Effector memory CD8-positive, alpha-beta T cell (primary cell): Measurements from ENCODE around the gene TSC22D3.

Experiments
- ATAC-seq: fragments of 150-1000 bp; cut with Tn5 transposase; replicated peaks from 2 replicates; pipeline ENCODE4 v1.10.0; 2021; ENCODE audit warnings: mild to moderate bottlenecking, moderate library complexity
- DNase-seq, 3 experiments: peaks; one replicate each; pipeline ENCODE4 v3.0.0; 2021
- H3K27ac Mint-ChIP-seq, 2 donors: one replicate each; pipeline ENCODE4 v1.8.0; 2022; ENCODE audit warnings: mild to moderate bottlenecking in 2 of 2, mixed read lengths in 2 of 2, moderate library complexity in 2 of 2
- H3K27me3 Mint-ChIP-seq, 2 donors: one replicate each; pipeline ENCODE4 v1.8.0; 2022; ENCODE audit warnings: mixed read lengths in 2 of 2
- H3K36me3 Mint-ChIP-seq: one replicate; pipeline ENCODE4 v1.8.0; 2022; ENCODE audit warnings: mild to moderate bottlenecking, moderate library complexity, mixed read lengths; ENCODE audit not compliant: insufficient read depth
- H3K4me1 Mint-ChIP-seq, 2 donors: one replicate each; pipeline ENCODE4 v1.8.0; 2022; ENCODE audit warnings: low read depth in 2 of 2, mixed read lengths in 2 of 2
- H3K4me3 Mint-ChIP-seq, 2 donors: one replicate each; pipeline ENCODE4 v1.8.0; 2022; ENCODE audit warnings: mild to moderate bottlenecking in 2 of 2, mixed read lengths in 2 of 2, moderate library complexity in 2 of 2
- H3K9me3 Mint-ChIP-seq, 2 donors: one replicate each; pipeline ENCODE4 v1.8.0; 2022; ENCODE audit warnings: mixed read lengths in 2 of 2

TSC22D3 gene

DNA sequence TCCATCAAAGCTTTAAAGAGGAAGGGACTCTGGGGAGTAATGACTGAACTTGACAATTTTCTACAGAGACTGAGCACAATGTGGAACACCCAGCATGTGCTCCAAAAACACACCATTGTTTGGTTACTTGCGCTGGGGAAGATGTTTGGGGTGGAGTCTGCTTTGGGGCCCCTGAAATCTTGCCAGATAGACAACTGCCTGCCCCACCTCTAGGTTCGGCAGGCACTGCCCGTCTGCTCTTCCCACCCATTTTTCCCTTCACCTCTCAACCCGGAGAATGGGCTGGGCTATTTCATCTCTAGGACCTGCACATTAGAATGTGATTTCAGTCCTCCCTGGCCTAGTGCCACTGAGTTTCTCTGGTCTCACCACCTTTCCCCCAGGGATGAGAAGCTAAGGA is 41.9 kb downstream of the TSC22D3 start:
- H3K36me3 Mint-ChIP-seq = no peaks in the 10 kb centered on the region
- no peak for ATAC-seq
- no peak overlapping the region for H3K27ac Mint-ChIP-seq
- DNase-seq = no peak
- H3K27me3 Mint-ChIP-seq = no peaks in the 10 kb centered on the region
- no peak overlapping the region for H3K4me3 Mint-ChIP-seq
- peaks cover 0 to 4% of the 10 kb centered on the region in 2 donors for H3K4me1 Mint-ChIP-seq
- H3K9me3 Mint-ChIP-seq = no peaks in the 10 kb centered on the region

DNA sequence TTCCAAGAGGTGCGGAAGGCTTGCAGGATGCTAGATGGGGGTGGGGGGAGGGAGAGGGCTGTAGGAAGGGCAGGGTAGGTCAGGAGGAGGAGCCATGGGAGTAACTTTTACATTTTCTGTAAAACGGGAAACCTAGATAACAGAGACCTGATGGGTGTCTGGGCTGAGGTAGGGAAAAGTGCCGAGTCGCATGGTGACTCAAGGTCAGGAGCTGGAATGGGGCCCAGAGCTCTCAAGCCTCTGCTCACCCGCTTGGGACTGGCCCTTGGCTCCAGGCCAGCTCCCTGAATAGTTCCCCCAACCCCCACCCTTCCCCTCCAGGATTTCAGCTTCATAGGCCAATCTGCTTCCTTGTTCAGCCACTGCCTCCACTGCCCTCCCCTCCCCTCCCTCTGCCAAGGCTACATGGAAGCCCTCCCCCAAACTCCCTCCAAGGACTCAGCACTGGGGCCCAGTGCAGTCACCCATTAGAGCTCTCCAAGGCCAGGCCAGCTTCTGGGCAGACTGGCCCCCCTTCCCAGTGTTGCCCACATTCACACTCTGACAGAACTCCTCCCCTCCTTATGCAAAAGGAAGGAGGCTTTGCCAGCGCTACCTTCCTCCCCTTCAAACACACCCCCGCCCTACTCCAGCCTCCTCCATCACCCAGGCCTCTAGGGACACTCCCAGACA is 43.6 kb downstream of the TSC22D3 start:
- Mint-ChIP-seq H3K9me3 (no peaks in the 10 kb centered on the region), H3K4me3 (no peak overlapping the region), H3K4me1 (peaks cover 0 to 4% of the 10 kb centered on the region in 2 donors), H3K27ac (peak overlapping the region in 1 of 2 donors; percentile 28), H3K36me3 (no peaks in the 10 kb centered on the region), H3K27me3 (no peaks in the 10 kb centered on the region)
- ATAC-seq (no peak), DNase-seq (no peak)

GRCh38 chrX:107730991-107731766 is 44.4 kb downstream of the TSC22D3 start:
- Mint-ChIP-seq H3K4me1 (peaks cover 0 to 4% of the 10 kb centered on the region in 2 donors), H3K36me3 (no peaks in the 10 kb centered on the region), H3K9me3 (no peaks in the 10 kb centered on the region), H3K27me3 (no peaks in the 10 kb centered on the region), H3K27ac (no peak overlapping the region), H3K4me3 (no peak overlapping the region)
- DNase-seq (no peak), ATAC-seq (no peak)

GRCh38 chrX:107730298-107730655 is 45.3 kb downstream of the TSC22D3 start:
- Mint-ChIP-seq H3K36me3 (no peaks in the 10 kb centered on the region), H3K4me1 (peaks cover 0 to 4% of the 10 kb centered on the region in 2 donors), H3K27me3 (no peaks in the 10 kb centered on the region), H3K4me3 (no peak overlapping the region), H3K9me3 (no peaks in the 10 kb centered on the region), H3K27ac (no peak overlapping the region)
- ATAC-seq (no peak), DNase-seq (no peak)

GRCh38 chrX:107729558-107730297 is 45.9 kb downstream of the TSC22D3 start:
- H3K27ac Mint-ChIP-seq = no peak overlapping the region
- H3K4me3 Mint-ChIP-seq = no peak overlapping the region
- H3K36me3 Mint-ChIP-seq = no peaks in the 10 kb centered on the region
- no peaks in the 10 kb centered on the region for H3K9me3 Mint-ChIP-seq
- H3K4me1 Mint-ChIP-seq = peaks cover 0 to 4% of the 10 kb centered on the region in 2 donors
- DNase-seq = no peak
- ATAC-seq = no peak
- no peaks in the 10 kb centered on the region for H3K27me3 Mint-ChIP-seq

GRCh38 chrX:107728371-107729099 is 47.1 kb downstream of the TSC22D3 start:
- Mint-ChIP-seq H3K4me1 (peaks cover 0 to 4% of the 10 kb centered on the region in 2 donors), H3K4me3 (no peak overlapping the region), H3K36me3 (no peaks in the 10 kb centered on the region), H3K9me3 (no peaks in the 10 kb centered on the region), H3K27ac (peak overlapping the region in 1 of 2 donors; percentile 6), H3K27me3 (no peaks in the 10 kb centered on the region)
- no peak for ATAC-seq
- no peak for DNase-seq

DNA sequence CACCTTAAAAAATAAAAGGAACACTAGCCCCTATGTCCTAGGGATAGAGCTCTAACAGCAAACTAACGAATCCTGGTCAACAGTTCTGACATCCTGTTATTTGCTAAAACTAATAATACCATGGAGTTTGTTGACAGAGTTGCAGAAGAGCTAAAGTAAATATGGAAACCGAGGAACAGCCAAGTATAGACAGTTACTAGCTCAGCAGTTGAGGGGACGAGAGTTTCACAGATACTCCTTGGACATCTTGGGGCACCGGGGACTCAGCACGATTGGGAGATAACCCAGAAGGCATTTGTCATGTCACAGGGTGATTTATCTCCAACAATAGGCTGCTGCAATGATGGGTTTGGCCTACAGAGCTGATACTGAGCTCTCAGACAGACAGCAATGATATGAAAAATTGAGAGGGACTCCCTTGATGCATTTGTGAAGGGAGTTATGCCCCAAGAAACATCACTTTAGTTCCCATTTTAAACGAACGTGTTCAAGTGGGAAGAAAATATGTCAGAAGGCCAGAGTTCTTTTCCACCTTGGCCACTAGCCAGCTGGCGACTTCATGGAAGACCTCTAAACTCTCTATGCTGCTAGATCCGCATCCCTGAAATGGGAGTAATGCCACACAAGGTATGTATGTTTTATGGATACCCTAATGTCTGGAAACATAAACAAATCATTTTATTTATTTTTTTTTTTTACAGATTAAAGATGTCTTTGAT is 48.6 kb downstream of the TSC22D3 start:
- Mint-ChIP-seq H3K4me3 (no peak overlapping the region), H3K4me1 (no peaks in the 10 kb centered on the region), H3K27me3 (no peaks in the 10 kb centered on the region), H3K36me3 (no peaks in the 10 kb centered on the region), H3K9me3 (no peaks in the 10 kb centered on the region), H3K27ac (no peak overlapping the region)
- DNase-seq = no peak
- no peak for ATAC-seq

GRCh38 chrX:107725761-107726555 is 49.6 kb downstream of the TSC22D3 start:
- no peak for DNase-seq
- Mint-ChIP-seq H3K9me3 (no peaks in the 10 kb centered on the region), H3K4me3 (no peak overlapping the region), H3K4me1 (no peaks in the 10 kb centered on the region), H3K27me3 (no peaks in the 10 kb centered on the region), H3K27ac (no peak overlapping the region), H3K36me3 (no peaks in the 10 kb centered on the region)
- ATAC-seq = no peak

GRCh38 chrX:107724653-107725052 is 50.9 kb downstream of the TSC22D3 start:
- DNase-seq (no peak), ATAC-seq (no peak)
- Mint-ChIP-seq H3K4me3 (no peak overlapping the region), H3K9me3 (no peaks in the 10 kb centered on the region), H3K4me1 (no peaks in the 10 kb centered on the region), H3K36me3 (no peaks in the 10 kb centered on the region), H3K27me3 (no peaks in the 10 kb centered on the region), H3K27ac (no peak overlapping the region)

GRCh38 chrX:107723511-107723910 is 52.1 kb downstream of the TSC22D3 start:
- Mint-ChIP-seq H3K9me3 (no peaks in the 10 kb centered on the region), H3K27ac (no peak overlapping the region), H3K27me3 (no peaks in the 10 kb centered on the region), H3K36me3 (no peaks in the 10 kb centered on the region), H3K4me1 (peaks cover 0 to 3% of the 10 kb centered on the region in 2 donors), H3K4me3 (no peak overlapping the region)
- DNase-seq (no peak), ATAC-seq (no peak)

GRCh38 chrX:107721966-107722707 is 53.5 kb downstream of the TSC22D3 start:
- H3K27me3 Mint-ChIP-seq = no peaks in the 10 kb centered on the region
- H3K4me3 Mint-ChIP-seq = no peak overlapping the region
- no peak overlapping the region for H3K27ac Mint-ChIP-seq
- H3K36me3 Mint-ChIP-seq = peaks cover 9% of the 10 kb centered on the region
- ATAC-seq (no peak), DNase-seq (no peak)
- no peaks in the 10 kb centered on the region for H3K9me3 Mint-ChIP-seq
- peaks cover 10 to 11% of the 10 kb centered on the region in 2 donors for H3K4me1 Mint-ChIP-seq

DNA sequence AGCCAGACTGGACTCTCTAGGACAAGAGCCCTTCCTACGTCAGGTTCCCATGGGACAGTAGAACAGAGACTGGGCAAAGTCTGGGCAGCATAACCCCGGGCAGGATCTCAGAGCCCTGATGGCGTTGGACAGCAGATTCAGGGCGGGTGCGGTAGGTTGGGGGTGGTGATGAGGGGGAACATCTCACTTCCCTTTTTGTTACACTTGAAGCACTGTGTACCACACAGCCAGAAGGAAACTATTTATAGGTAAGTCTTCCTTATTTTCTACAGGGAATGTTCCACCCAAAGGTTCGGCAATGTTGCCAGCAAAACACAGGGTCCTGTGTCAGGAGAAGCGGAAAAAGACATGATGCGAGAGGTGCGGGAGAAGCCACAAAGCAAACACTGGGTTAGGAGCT is 54.3 kb downstream of the TSC22D3 start:
- Mint-ChIP-seq H3K9me3 (no peaks in the 10 kb centered on the region), H3K36me3 (peaks cover 17% of the 10 kb centered on the region), H3K27ac (no peak overlapping the region), H3K4me1 (peaks cover 11 to 13% of the 10 kb centered on the region in 2 donors), H3K4me3 (no peak overlapping the region), H3K27me3 (no peaks in the 10 kb centered on the region)
- ATAC-seq = no peak
- no peak for DNase-seq
